ENCODE data around the gene DCST2.

DCST2 gene

GRCh38 chr1:155032886-155033285 is 695 bp downstream of the DCST2 start:
- TF ChIP-seq CTCF (IDR thresholded peaks at IDR 0.05): no peak

GRCh38 chr1:155030899-155031298 is 2.7 kb downstream of the DCST2 start:
- no peak for TF ChIP-seq CTCF (IDR thresholded peaks at IDR 0.05)

- no peak for TF ChIP-seq CTCF (IDR thresholded peaks at IDR 0.05)
Observed at GRCh38 chr1:155030243-155030795, 3.3 kb downstream of the DCST2 start.

- TF ChIP-seq CTCF (IDR thresholded peaks at IDR 0.05): no peak
Observed at GRCh38 chr1:155029513-155030242, 3.9 kb downstream of the DCST2 start.

GRCh38 chr1:155026588-155026987 is 7.0 kb downstream of the DCST2 start:
- no peak for TF ChIP-seq CTCF (IDR thresholded peaks at IDR 0.05)

- no peak for TF ChIP-seq CTCF (IDR thresholded peaks at IDR 0.05)
Observed at GRCh38 chr1:155026154-155026553, 7.4 kb downstream of the DCST2 start.

GRCh38 chr1:155024315-155024714 is 9.3 kb downstream of the DCST2 start:
- no peak for TF ChIP-seq CTCF (IDR thresholded peaks at IDR 0.05)

Measured in LNCAP (cell line).